NCI-H1436 treated with DMSO at 0.1 percent for 48 hours (cell line): ENCODE data around the gene FIZ1.
A peak's percentile ranks its signal among the peaks of the same experiment; 100 is the strongest.

ENCODE experiments used
- DNase-seq: peaks from one replicate; lab custom pipeline; 2025; lab: John Stamatoyannopoulos, UW

Gene FIZ1

GRCh38 chr19:55635334-55635717 lies 36.0 kb upstream of the FIZ1 start:
- DNase-seq = no peak

- no peak for DNase-seq
Observed at GRCh38 chr19:55633861-55634260, 34.5 kb upstream of the FIZ1 start.

DNA sequence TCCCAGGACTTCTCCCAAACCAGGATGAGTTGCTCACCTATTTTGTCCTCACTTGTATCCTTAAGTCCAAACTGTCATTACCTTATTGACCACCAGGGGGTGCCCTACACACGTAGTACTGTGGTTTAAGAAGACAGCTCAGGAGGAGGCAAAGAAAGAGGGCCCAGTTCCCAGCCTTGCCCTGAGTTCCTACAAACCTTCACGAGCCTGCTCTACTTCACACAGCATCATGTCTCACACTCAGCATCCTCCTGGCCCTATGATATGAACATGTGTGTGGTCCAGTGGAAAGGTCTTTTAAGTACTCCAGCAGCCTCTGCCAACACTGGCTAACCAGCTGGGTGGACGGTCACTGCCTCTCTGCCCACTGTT lies 33.1 kb upstream of the FIZ1 start:
- DNase-seq = peak; percentile 83

DNA sequence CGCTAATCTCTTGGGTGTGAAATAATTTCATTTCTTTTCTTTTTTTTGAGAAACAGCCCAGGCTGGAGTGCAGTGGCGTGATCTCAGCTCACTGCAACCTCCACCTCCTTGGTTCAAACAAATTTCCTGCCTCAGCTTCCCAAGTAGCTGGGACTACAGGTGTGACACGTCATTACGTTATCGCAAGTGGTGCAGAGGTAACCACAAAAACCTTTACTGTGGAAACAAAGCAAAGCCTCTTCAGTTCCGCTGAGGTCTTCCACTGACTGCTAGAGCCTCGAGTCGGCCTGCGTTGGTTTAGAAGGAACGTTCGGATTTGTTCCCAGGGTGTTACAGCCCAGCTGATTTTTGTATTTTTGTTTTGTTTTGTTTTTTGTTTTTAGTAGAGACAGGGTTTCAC lies 27.0 kb upstream of the FIZ1 start:
- DNase-seq = no peak

- DNase-seq = no peak
Observed at GRCh38 chr19:55625004-55625326, 25.6 kb upstream of the FIZ1 start.

- DNase-seq = peak; percentile 82
Observed at GRCh38 chr19:55624109-55625003, 25.0 kb upstream of the FIZ1 start, which contains the start of gene ZNF784. TSS of gene ZNF784 (minus strand) at chr19:55624566. CDS start at chr19:55624561, 5 bp downstream.

DNA sequence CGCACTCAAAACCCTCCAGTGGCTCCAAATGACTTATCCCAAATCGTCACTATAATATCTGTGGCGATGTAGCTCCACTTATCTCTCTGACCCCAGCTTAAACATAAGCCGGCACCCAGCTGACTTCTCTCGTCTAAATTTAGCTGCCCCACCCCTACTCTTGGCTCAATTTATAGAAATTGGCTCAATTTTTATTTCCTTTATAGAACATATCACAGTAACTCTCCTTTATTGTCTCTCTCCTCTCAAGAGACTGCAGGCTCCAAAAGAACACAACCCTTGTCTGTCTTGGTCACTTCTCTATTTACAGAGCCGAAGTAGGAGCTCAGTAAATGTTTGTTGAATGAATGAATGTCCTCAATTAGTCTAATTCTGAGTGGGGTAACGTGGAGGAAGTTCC lies 24.2 kb upstream of the FIZ1 start:
- DNase-seq = no peak

GRCh38 chr19:55623130-55623529 lies 23.8 kb upstream of the FIZ1 start:
- no peak for DNase-seq

DNA sequence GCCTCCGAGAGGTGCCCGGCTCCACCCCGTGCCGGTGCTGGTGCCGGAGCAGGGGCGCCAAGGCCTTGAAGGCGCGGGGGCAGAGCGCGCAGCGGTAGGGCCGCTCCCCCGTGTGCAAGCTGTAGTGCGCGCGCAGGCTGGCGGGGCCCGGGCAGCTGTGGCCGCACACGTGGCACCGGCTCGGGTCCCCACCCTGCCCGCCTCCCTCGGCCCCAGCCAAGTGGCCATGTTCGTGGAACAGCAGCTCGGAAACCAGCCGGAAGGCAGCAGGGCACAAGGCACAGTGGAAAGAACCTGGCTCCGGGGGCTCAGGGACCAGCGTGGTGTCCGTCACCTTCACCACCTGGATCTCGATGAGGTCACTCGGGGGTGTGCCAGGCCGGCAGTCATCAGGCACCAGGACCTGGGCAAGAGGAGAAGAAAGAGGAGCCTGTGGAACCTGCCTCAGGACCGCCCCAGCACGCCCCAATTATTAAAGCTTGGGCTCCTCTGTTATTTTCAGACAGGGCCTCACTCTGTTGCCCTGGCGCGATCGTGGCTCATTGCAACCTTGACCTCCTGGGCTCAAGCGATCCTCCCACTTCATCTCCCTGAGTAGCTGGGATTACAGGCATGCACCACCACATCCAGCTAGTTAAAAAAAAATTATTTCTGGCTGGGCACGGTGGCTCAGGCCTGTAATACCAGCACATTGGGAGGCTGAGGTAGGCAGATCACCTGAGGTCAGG lies 23.1 kb upstream of the FIZ1 start:
- no peak for DNase-seq

DNA sequence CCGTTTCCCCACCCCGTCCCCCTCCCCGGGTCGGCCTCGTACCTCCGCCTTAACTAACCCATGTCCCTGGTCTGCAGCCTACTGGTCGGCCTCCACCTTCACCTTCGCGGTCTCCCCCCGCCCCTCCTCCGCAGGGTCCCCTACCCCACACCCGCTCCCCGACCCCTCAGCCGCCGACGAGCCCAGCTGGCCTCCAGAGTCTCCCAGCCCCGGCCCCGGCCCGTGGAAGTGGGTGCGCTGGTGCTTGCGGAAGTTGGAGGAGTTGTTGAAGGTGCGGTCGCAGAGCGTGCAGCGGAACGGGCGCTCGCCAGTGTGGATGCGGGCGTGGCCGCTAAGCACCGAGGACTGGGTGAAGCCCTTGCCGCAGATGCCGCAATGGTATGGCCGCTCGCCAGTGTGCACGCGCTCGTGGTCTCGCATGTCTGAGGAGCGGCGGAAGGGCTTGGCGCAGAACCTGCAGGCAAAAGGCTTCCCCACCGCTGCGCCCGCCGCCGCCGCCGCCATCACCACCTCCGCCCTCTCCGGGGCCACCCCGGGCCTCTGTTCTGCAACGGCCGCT lies 22.4 kb upstream of the FIZ1 start:
- no peak for DNase-seq

- no peak for DNase-seq
Observed at GRCh38 chr19:55621205-55621672, 21.9 kb upstream of the FIZ1 start.

DNA sequence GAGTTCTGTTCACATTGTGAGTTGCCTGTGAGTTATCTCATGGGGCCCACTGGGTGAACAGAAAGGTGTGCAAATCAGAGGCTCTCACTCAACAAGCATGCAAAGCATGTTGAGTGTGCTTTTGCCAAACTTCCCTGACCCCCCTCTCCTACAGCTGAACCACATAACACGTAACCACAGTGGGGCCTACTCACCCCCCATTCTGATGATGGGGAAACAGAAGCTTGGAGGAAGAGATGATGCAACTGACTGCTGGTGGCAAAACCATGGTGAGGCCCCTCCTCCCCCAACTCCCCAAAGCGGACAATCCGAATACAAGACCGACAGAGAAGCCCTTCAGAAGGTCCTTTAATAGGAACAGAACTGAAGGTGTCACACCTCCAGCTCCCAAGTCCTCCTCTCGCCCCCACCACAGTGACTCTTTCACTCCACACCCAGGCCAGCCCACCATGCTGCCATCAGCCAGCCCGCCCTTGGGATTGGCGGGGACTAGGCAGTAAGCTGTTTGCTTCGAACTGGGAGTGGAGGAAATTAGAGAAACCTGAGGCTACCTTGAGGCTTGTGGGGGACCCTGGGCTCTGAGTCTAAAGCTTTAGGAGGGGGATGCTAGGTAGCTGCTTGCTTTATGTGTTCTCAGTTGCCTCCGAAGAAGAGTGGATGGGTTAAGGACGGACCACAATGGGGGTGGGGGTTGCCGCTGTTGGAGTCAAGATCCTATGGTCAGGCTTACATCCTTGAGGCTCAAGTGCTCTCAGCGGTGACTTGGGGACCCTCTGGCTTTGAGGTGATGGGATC lies 21.3 kb upstream of the FIZ1 start:
- no peak for DNase-seq

DNA sequence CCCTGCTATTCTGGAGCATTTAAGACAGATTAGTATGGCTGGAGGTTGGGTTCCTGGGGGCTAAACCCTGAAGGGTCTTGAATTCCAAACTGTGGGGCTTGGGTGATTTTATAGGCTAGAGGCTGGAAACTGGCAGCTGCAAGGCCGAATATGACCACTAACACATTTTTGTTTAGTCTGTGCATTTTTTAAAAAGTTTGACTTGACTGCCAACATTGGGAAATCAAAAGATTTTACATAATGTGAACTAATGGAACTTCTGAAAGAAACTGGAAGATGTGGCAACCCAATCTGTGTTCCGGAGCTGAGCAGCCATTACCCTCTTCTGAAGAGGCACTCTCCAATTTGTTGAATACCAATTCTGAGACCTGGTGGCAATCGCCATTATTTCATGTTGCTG lies 20.0 kb upstream of the FIZ1 start:
- no peak for DNase-seq

DNA sequence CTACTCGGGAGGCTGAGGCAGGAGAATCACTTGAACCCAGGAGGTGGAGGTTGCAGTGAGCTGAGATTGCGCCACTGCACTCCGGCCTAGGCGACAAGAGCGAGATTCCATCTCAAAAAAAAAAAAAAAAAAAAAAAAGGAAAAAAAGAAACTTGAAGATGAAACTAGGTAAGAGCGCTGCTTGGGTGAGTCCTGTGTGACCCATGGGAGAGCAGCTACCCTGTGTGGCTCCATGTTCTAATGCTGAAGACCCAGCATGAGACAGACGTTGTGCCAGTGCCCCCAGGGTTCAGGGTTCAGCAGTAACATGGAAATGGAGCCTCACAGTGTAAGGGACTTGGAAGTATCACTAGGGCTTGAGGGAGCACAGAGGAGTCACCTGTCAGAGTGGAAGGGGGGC lies 19.1 kb upstream of the FIZ1 start:
- DNase-seq = no peak

DNA sequence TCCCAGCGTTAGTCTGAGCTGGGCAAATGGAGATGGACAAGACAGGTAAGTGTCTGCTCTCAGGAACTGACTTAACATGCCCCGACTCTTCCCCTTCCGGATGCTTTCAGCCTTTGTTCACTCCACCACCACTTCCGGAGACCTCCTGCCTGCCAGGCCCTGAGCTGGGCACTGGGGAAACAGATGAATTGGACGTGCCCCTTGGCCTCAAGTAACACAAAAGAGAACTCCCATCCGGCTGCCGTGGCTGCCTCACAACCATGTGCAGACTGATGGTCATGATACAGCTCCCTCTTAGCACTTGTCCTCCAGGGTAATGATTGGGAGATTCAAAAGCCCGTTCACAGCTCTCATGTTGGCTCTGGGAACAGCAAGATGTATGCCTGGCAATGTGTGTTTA lies 18.1 kb upstream of the FIZ1 start:
- DNase-seq = no peak

DNA sequence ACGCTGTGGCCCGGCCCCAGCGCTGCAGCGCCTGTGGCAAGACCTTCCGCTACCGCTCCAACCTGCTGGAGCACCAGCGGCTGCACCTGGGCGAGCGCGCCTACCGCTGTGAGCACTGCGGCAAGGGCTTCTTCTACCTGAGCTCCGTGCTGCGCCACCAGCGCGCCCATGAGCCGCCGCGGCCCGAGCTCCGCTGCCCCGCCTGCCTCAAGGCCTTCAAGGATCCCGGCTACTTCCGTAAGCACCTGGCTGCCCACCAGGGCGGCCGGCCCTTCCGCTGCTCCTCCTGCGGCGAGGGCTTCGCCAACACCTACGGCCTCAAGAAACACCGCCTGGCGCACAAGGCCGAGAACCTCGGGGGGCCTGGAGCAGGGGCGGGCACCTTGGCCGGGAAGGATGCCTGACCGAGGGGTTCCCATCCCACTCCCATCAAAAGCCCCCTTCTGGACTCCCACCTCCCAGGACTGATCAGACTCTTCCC lies 17.1 kb upstream of the FIZ1 start:
- no peak for DNase-seq

DNA sequence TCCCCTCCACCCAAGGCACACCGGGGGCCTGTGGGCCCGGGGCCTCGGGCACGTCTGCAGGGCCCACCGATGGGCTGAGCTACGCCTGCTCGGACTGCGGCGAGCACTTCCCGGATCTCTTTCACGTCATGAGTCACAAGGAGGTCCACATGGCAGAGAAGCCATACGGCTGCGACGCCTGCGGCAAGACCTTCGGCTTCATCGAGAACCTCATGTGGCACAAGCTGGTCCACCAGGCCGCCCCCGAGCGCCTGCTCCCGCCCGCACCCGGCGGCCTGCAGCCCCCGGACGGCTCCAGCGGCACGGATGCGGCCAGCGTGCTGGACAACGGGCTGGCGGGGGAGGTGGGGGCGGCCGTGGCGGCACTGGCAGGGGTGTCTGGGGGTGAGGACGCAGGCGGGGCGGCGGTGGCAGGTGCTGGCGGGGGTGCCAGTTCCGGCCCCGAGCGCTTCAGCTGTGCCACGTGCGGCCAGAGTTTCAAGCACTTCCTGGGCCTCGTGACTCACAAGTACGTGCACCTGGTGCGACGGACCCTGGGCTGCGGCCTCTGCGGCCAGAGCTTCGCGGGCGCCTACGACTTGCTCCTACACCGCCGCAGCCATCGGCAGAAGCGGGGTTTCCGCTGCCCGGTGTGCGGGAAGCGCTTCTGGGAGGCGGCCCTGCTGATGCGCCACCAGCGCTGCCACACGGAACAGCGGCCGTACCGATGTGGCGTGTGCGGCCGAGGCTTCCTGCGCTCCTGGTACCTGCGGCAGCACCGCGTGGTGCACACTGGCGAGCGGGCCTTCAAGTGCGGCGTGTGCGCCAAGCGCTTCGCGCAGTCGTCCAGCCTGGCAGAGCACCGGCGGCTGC lies 16.5 kb upstream of the FIZ1 start:
- DNase-seq = no peak

- DNase-seq = no peak
Observed at GRCh38 chr19:55614711-55615542, 15.6 kb upstream of the FIZ1 start.

- DNase-seq = no peak
Observed at GRCh38 chr19:55613930-55614710, 14.8 kb upstream of the FIZ1 start.
